NOMO-1 (cell line): ENCODE results near the gene COX19.

ENCODE experiments used
- DNase-seq, 2 experiments: peaks; one replicate each; lab custom pipeline; 2025; ENCODE audit not compliant: unreplicated experiment in 2 of 2; lab: John Stamatoyannopoulos, UW

The COX19 gene

DNA sequence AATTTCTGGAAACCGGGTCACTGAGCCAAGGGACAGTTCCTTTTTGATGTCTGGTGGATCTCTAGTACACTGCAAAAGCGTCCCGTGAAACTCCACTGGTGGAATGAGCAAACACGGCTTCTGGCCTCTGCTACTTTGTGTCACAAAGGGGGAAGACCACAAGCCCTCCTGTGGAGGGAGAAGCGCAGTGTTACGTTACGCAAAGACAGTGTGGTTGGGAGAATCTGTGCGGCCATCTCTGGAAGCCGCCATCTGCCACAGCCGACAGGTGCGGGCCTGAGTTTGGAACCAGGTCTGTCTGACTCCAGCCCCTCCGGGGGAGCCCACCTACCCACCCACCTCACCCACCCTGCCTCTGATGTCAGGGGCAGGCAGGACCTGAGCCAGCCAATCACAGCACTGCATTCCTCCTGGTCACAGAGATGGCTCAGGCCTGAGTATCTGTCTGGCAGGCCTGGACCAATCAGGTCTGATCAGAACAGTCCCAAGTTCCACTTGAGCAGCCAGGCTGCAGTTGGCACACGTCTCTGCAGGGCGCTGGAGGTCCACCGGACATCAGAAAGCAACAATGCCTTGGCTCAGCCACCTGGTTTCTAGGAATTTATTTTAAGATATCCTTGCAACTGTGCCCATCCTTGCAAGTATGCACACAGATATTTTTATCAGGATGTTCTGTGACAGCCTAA is 4.7 kb upstream of the COX19 start:
- DNase-seq = no peak

- no peak for DNase-seq
Observed at GRCh38 chr7:979151-979550, 3.8 kb upstream of the COX19 start.

DNA sequence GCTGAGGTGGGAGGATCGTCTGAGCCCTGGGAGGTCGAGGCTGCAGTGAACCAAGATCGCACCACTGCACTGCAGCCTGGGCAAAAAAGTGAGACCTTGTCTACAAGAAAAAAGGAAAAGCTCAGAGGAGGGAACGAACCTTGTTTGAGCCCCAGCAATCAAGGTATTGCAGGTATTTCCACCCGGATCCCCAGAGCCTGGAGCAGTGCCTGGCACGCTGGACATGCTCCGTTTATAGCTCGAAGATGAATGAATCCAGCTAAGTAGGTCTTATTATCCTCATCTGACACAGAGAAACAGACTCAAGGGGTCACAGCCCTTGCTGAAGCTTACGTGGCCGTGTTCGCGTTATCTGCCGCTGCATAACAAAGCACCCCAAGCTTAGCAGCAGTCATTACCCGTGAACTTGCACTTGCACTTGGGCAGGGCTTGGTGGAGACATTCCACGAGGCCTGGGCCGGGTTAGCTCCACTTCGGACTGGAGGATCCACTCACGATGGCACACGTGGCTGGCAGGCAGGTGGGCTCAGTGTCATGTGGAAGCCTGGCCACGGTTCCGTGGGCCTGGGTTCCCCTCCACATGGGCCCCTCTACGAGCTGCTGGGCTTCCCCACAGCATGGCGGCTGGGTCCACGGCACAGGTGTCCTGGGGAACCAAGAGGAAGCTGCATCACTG is 3.2 kb upstream of the COX19 start:
- no peak for DNase-seq

DNA sequence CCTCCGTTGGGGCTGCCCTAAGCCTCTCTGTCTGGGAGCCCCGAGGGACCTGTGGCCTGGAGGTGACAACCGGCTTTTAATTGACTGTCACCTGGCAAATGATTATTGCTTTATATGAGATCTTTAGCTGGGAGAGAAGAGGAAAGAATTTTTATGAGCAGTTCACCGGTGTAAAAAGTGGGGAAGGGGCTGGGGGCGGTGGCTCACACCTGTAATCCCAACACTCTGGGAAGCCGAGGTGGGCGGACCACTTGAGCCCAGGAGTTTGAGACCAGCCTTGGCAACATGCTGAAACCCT is 2.6 kb upstream of the COX19 start:
- no peak for DNase-seq

DNA sequence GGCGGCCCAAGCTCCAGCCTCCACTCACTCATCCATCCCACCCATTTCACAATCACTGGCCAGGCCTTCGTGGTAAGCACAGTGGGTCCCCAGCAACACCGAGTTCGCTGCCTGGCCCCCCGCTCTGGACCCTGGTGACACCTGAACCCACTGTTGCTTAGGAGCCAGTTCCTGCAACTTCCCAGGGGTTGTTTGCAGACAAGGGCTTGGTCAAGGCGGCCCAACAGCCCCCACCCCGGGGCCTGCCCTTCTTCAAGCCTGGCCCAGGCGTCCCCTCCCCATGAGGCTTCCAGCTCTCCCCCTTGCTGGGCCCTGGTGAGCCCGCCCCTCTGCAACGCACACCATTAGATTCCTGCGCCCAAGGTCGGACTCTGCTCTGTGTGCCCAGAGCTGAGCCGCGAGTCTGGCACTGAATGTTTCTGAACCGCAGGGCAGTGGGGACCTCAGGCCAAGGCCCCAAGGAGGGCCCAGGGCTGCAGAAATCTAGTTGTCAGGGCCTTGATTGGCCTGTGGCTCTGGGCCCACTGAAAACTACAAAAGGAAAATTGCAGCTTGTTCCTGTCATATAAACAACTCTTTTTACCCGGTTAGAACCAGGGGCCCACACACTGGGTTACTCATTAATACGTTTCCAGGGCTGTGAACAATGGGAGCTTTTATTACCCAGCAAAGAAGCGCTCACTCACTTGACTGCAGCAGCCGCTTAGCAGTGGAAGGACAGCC is 2.1 kb upstream of the COX19 start:
- no peak for DNase-seq

- no peak for DNase-seq
Observed at GRCh38 chr7:976901-977325, 1.6 kb upstream of the COX19 start.

DNA sequence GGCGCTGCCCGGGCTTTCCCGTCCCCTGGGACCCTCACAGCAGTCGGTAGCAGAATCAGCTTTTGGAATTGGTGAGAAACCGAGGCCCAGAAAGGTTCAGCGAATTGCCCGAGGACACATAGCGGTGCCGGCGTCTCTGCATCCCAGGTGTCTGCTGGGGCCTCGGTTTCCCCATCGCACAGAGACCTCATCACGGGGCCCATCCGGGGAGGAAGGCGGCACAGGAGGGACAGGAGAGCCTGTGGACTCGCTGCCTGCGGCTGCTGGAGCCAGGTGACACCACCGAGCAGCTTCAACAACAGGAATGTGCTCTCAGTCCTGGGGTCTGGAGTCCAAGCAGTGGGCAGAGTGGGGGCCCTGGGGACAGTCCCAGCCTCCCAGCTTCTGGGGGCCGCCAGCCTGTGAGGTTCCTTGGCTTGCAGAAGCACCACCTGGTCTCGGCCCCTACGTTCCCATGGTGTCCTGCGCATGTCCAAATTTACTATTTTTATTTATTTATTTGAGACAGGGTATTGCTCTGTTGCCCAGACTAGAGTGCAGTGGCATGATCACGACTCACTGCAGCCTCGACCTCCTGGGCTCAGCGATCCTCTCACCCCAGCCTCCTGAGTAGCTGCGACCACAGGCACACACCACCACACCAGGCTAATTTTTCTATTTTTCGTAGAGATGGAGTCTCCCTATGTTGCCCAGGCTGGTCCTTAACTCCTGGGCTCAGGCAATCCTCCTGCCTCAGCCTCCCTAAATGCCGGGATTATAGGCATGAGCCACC is 539 bp upstream of the COX19 start:
- no peak for DNase-seq

- peak in 1 of 2 experiments; percentile 36 for DNase-seq
Observed at GRCh38 chr7:974172-974571, 1.2 kb downstream of the COX19 start.

DNA sequence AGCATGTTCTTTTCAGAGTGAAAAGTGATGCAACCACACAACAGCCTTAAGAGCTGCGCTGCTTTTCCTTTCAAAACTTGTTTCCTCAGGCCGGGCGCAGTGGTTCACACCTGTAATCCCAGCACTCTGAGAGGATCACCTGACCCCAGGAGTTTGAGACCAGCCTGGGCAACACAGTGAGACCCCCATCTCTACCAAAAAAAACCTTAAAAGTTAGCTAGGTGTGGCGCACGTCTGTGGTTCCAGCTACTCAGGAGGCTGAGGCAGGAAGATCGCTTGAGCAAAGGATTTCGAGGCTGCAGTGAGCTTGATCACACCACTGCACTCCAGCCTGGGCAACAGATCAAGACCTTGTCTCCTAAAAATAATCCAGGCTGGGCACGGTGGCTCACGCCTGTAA is 2.0 kb downstream of the COX19 start:
- DNase-seq = no peak

DNA sequence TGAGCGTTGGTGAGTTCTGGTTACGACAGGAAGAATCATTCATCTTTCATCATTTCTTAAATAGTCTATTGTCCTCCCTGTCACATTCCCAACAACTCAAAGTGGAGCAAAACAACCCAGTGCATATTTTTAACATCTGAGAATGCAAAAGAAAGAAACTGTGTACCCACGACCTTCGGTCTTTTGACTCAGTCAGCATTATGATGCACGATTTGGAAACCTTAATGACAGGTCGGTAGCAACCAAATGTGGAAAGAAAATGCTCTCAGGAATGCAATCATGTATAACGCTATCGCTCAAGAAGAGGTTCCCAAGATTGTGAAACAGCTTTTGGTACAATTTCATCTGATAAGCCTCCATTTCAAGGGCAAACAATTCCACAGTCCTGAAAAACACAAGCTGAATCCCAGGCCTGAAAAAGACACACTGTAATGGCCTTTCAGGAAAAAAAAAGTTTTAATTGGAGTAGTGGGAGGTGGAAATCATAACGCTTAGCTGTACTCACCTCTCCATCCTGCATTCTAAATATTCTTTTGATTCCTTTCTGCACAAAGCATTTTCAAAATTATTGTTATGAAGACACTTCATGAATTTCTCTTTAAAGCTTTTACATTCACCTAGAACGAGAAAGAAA is 2.6 kb downstream of the COX19 start:
- no peak for DNase-seq

GRCh38 chr7:972110-972509 is 3.2 kb downstream of the COX19 start:
- no peak for DNase-seq

GRCh38 chr7:970744-971143 is 4.6 kb downstream of the COX19 start:
- no peak for DNase-seq

DNA sequence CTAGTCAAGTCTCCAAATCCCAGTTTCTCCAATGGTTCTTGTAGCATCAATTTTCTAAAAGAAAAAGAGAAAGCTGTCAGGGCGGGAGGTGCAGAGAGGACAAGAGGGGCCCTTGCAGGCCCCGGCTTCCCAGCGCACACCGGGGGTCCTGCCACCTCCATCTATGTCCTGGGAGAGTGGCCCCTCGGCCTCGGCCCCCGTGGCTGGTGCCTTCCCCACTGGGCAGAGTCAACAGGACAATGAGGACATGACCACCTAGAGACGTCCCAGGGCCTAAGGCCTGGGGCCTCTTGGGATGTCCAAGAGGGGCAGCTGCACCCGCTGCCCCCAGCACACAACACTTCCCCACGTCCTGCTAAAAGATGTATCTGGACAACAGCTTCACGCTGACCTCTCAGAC is 5.9 kb downstream of the COX19 start:
- no peak for DNase-seq

GRCh38 chr7:968205-969105 is 6.9 kb downstream of the COX19 start:
- no peak for DNase-seq

GRCh38 chr7:967361-968082 is 7.8 kb downstream of the COX19 start:
- no peak for DNase-seq

- no peak for DNase-seq
Observed at GRCh38 chr7:966291-967069, 8.9 kb downstream of the COX19 start.

DNA sequence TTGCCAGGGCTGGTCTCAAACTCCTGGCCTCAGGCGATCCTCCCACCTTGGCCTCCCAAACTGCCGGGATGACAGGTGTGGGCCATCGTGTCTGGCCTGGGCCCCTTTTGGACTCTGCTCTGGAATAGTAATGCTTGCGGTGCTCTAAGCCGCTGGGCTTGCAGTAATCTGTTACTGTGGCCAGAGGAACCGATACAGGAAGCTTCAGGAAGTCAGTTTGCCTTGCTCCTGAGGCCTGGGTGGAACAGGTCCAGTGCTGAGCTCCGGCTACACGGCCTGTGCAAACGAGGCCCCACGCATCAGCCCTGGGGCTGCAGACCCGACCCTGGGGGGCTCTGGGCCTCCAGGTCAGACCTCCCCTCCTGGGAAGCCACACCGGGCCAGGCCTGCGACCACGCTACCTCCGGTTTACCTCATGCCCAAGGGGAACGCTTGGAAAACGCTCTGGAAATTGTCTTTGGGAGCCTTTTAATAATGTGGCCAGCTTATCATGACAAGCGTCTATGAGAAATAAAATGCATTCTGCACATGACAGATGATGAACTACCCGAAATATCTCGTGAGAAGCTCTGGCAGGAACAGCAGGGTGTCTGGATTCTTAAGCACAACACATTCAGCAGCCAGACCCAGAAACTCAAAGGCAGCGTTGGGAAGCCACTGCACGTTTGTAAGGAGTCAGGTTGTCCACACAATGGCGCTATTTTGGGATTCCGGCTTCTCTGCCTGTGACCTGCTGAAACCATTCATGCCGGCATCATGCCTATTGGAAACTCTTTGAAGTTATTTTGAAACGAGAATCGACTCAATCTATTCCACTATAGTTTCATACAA is 10.7 kb downstream of the COX19 start:
- peak; percentile 75 to 81 for DNase-seq
